ENCODE measurements around the gene MRPL28.
"Not testable (repeated sequence)": the region's sequence is repeated elsewhere in the genome, so short reads cannot be mapped to it uniquely, and the experiment has no call there.

Gene MRPL28

GRCh38 chr16:360698-361336 is 9.5 kb downstream of the MRPL28 start:
- no peak for DNase-seq (ENCODE audit: low read depth, low spot score)

GRCh38 chr16:359871-360697 is 10.3 kb downstream of the MRPL28 start:
- DNase-seq (ENCODE audit: low read depth, low spot score), result no peak

DNA sequence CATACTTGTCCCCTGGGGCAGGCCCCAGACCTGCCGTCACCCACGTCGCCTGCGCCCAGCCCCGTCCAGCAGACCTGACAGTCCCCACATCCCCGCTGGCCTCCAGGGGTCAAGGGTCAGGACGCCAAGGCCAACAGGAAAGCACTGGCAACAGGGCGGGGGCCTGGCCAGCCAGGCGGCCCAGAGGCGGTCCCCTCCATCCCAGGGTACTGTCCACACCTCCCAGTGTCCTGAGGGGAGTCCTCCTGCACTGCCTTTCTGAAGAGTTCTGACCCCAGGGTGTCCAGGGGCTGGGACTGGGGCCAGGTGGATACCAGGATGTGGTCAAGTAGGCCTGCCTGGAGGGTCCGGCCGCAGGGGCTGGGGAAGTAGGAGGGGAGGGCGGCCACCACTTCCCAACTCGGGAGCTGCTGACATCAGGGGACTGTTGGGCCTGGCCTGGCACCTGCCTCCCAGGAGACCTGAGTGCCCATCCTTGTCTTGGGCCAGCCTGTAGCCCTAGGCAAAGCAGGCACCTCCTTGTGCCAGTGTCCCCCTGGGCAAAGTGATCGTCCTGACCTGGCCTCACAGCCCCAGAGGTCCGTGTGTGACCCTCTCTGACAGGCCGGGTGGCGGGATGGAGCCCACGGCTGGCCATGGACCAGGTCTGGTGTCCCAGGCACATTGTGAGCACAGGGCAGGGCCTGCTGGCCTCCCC is 11.1 kb downstream of the MRPL28 start:
- DNase-seq (ENCODE audit: low read depth, low spot score), result no peak

GRCh38 chr16:356741-357140 is 13.6 kb downstream of the MRPL28 start:
- DNase-seq (ENCODE audit: low read depth, low spot score), result no peak

DNA sequence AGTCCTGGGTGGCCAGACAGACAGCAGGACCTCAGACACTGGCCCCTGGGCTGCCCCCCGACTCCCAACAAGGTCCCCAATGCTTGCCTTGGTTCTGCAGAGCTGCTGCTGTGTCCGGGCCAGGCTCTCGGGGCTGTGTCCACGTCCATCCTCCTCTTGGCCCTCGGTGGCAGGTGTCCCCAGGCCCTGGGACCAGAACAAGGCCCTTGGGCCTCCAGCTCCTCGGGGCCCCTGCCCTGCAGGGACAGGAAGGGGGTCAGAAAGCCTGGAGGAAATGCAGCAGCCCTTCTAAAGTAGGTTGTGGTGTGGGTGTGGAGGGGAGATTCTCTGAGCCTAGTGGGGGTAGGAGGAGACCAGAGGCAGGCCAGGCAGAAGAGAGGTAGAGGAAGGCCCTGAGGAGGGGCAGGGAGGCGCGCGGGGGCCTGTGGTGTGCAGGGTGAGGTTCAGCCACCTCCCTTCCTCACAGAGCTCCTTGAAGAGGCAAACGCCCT is 15.3 kb downstream of the MRPL28 start:
- no peak for DNase-seq (ENCODE audit: low read depth, low spot score)

DNA sequence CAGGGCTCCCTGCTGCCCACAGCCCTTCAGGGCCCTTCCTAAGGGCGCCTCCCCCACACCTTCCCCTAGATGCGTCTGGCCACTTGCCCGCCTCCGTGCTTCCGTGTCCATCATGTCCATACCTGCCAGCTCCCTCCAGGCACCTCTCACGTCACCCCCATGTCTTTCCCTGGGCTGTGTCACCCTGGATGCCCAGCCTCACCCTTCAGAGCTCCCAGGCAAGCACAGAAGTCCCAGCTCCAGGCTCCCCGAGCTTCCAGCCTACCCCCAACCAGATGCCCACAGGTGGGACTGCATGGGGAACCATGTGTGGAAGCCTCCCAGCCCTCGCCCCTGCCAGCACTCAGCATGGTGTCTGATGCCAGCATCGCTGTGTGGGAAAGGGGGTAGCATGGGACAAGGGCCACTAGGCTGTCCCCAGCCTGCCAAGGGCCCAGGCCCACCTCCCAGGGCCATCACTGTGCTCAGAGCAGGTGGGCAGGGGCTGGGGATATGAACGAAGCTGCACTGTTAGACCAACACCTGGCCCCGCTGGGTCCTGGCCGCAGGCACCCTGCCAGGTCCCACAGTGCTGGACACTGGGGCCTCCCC is 16.0 kb downstream of the MRPL28 start:
- DNase-seq (ENCODE audit: low read depth, low spot score), result no peak

- no peak for DNase-seq (ENCODE audit: low read depth, low spot score)
Measured at GRCh38 chr16:353404-354290, 16.7 kb downstream of the MRPL28 start.

GRCh38 chr16:352547-353403 is 17.6 kb downstream of the MRPL28 start, which contains the start of gene AXIN1:
Gene AXIN1 (minus strand): TSS chr16:352723. CDS start chr16:347025, 5,698 bp downstream.
- peak; percentile 100 for DNase-seq (ENCODE audit: low read depth, low spot score)

- DNase-seq (ENCODE audit: low read depth, low spot score), result no peak
Measured at GRCh38 chr16:351804-352520, 18.4 kb downstream of the MRPL28 start.

DNA sequence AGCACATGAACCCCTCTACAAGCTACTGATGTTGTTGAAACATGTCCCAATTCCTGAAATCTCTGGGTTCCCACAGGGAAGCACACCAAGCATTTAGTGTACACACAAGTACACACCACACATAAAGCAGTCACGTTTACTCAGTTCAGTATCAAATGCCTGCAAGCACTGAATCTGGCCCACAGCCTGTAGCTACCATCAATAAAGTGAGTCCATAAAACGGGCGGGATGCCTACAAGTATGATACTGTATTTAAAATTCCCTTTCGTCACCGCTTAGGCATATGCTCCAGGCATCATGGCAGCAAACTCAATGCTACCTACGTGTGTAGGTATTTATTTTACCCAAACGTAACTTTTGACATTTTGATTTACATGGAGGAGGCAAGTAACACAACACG is 20.1 kb downstream of the MRPL28 start:
- DNase-seq (ENCODE audit: low read depth, low spot score), result no peak

GRCh38 chr16:349211-349610 is 21.1 kb downstream of the MRPL28 start:
- no peak for DNase-seq (ENCODE audit: low read depth, low spot score)

DNA sequence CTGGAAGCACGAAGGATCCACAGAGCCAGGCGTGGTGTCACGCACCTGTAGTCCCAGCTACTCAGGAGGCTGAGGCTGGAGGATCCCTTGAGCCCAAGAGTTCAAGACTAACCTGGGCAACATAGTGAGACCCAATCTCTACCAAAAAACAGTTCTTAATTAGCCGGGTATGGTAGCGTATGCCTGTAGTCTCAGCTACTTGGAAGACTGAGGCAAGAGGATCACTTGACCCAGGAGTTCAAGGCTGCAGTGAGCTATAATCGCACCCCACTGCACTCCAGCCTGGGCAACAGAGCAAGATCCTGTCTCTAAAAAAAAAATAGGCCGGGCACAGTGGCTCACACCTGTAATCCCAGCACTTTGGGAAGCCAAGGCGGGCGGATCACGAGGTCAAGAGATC is 21.8 kb downstream of the MRPL28 start:
- DNase-seq (ENCODE audit: low read depth, low spot score), result not testable (repeated sequence)

- no peak for DNase-seq (ENCODE audit: low read depth, low spot score)
Measured at GRCh38 chr16:347203-347602, 23.1 kb downstream of the MRPL28 start.

DNA sequence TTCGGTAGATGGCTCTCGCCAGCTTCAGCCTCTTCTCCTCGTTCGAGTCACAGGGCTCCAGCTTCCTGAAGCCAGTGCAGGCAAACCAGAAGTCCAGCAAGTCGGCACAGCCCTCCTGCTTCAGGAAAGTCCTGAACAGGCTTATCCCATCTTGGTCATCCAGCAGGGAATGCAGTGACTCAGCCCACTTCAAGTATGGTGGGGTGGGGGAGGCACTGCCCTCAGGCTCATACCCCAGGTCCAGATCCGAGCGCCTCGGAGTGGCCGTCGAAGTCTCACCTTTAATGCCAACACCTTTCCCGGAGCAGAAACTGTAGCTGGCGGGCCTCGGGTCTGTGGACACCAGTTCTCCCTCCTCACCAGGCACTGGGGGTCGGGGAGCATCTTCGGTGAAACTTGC is 23.8 kb downstream of the MRPL28 start:
- no peak for DNase-seq (ENCODE audit: low read depth, low spot score)

DNA sequence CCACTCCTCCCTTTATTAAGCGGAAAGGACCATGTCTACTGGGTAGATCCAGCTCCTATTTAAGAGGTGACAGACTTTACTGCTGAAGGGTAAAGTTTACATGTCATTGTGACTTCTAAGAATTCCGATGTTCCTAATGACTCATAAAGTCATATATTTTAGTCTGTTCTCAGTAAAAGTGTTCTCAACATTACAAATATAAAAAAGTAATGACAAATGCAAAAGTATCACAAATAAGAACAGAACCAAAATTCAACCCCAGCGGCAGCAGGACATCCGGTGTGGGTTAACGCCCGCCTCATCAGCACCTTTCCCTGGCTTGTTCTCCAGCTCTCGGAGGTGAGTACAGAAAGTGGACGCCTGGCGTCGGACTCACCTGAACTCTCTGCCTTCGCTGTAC is 24.6 kb downstream of the MRPL28 start:
- DNase-seq (ENCODE audit: low read depth, low spot score), result no peak

GRCh38 chr16:342455-343213 is 27.7 kb downstream of the MRPL28 start:
- DNase-seq (ENCODE audit: low read depth, low spot score), result no peak

DNA sequence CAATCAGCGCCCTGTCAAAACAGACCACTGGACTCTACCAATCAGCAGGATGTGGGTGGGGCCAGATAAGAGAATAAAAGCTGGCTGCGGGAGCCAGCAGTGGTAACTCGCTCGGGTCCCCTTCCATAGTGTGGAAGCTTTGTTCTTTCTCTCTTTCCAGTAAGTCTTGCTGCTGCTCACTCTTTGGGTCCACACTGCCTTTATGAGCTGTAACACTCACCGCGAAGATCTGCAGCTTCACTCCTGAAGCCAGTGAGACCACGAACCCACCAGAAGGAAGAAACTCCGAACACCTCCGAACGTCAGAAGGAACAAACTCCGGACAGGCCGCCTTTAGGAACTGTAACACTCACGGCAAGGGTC is 28.4 kb downstream of the MRPL28 start:
- DNase-seq (ENCODE audit: low read depth, low spot score), result not testable (repeated sequence)

DNA sequence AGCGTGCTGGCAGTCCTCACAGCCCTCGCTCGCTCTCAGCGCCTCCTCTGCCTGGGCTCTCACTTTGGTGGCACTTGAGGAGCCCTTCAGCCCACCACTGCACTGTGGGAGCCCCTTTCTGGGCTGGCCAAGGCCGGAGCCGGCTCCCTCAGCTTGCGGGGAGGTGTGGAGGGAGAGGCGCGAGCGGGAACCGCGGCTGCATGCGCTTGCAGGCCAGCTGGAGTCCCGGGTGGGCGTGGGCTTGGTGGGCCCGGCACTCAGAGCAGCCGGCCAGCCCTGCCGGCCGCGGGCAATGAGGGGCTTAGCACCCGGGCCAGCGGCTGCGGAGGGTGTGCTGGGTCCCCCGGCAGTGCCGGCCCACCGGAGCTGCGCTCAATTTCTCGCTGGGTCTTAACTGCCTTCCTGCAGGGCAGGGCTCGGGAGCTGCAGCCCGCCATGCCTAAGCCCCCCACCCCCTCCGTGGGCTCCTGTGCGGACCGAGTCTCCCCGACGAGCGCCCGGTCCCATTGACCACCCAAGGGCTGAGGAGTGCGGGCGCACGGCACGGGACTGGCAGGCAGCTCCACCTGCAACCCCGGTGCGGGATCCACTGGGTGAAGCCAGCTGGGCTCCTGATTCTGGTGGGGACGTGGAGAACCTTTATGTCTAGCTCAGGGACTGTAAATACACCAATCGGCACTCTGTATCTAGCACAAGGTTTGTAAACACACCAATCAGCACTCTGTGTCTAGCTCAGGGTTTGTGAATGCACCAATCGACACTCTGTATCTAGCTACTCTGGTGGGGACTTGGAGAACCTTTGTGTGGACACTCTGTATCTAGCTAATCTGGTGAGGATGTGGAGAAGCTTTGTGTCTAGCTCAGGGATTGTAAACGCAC is 29.0 kb downstream of the MRPL28 start:
- not testable (repeated sequence) for DNase-seq (ENCODE audit: low read depth, low spot score)

Data from activated naive CD8-positive, alpha-beta T cell treated with anti-CD3 and anti-CD28 coated beads, Interleukin-2, amount 50 U/mL, for 16 hours (primary cell).